HepG2 (cell line): ENCODE results near the gene INSRR. TPM values are rescaled to one million over a fixed set of nuclear protein-coding genes. Genes with fewer than 3 reads are reported as not detected.

Source experiments
- ATAC-seq: fragments of 200-7000 bp; cut with Tn5 transposase; 3 replicates; pipeline ENCODE4 v1.9.1; 2020; ENCODE audit warnings: mild to moderate bottlenecking, moderate library complexity
- BruUV-seq: library from RNA; stranded (reverse); fragments of 400-500 nt; replicated peaks from 2 replicates; lab custom pipeline; 2021; lab: Mats Ljungman, UMichigan
- CTCF ChIA-PET: fragments of 300-600 bp; formaldehyde crosslinking; extraction: SDS; loops from one replicate; lab custom pipeline; 2021; ENCODE audit warnings: low total read pairs, inconsistent platforms, low intra/inter-chr PET ratio; lab: Yijun Ruan, JAX
- POLR2A ChIA-PET: fragments of 350-600 bp; sonication (Branson Sonifier 250); formaldehyde crosslinking; loops from one replicate; lab custom pipeline; 2020; ENCODE audit warnings: antibody characterized with exemption, inconsistent platforms; lab: Yijun Ruan, JAX
- DNase-seq: peaks from one replicate; pipeline ENCODE4 v3.0.0-alpha.2; 2015; ENCODE audit warnings: low spot score
- FAIRE-seq: peaks from 3 replicates; lab custom pipeline; 2011; peaks lifted over from hg19 to GRCh38; lab: Jason Lieb, UNC
- H2AFZ ChIP-seq: one replicate; pipeline ENCODE4 v1.6.1; 2011; ENCODE audit warnings: low read length, inconsistent platforms
- H3K27ac ChIP-seq: fragments of 300-600 bp; 3 replicates; pipeline ENCODE4 v1.8.0; 2011; ENCODE audit warnings: mixed run types, mild to moderate bottlenecking, mixed read lengths, low read length, inconsistent platforms; ENCODE audit not compliant: insufficient read depth; ENCODE audit errors: extremely low read length
- H3K27me3 ChIP-seq, 2 experiments: fragments of 200-600 bp in 1 of 2; 2 replicates in 1 of 2; 3 replicates in 1 of 2; pipeline versions ENCODE4 v1.6.0 to v1.8.0; 2011; ENCODE audit warnings: low read length in 2 of 2, mild to moderate bottlenecking in 2 of 2, moderate library complexity in 2 of 2, inconsistent platforms in 1 of 2; ENCODE audit not compliant: insufficient read depth in 2 of 2, control insufficient read depth in 1 of 2
- H3K36me3 ChIP-seq, 2 experiments: fragments of 200-600 bp in 1 of 2; replicated peaks in 1 of 2; 2 replicates in 1 of 2; 3 replicates in 1 of 2; pipeline versions ENCODE4 v1.5.1 to v1.8.0; 2011; ENCODE audit warnings: low read length in 2 of 2, inconsistent platforms in 1 of 2; ENCODE audit not compliant: insufficient read depth in 2 of 2, control insufficient read depth in 1 of 2
- H3K4me1 ChIP-seq: 2 replicates; pipeline ENCODE4 v1.5.1; 2012; ENCODE audit warnings: low read length, inconsistent platforms; ENCODE audit not compliant: insufficient read depth
- H3K4me2 ChIP-seq: 2 replicates; pipeline ENCODE4 v1.6.0; 2011; ENCODE audit warnings: low read depth, low read length, inconsistent platforms
- H3K4me3 ChIP-seq, 3 experiments: fragments of 200-600 bp in 1 of 3; sonication (generic), shearing (Covaris generic) in 1 of 3; replicated peaks in 1 of 3; 2 replicates each; pipeline ENCODE4 v1.5.1; 2011 to 2016; ENCODE audit warnings: low read length in 3 of 3, inconsistent platforms in 2 of 3, low read depth in 2 of 3, mild to moderate bottlenecking in 2 of 3, control low read depth in 1 of 3, mixed read lengths in 1 of 3; ENCODE audit not compliant: insufficient read depth in 1 of 3
- H3K79me2 ChIP-seq: one replicate; pipeline ENCODE4 v1.6.1; 2011; ENCODE audit warnings: low read length, inconsistent platforms; ENCODE audit not compliant: insufficient read depth
- H3K9ac ChIP-seq: 2 replicates; pipeline ENCODE4 v1.6.0; 2011; ENCODE audit warnings: mild to moderate bottlenecking, low read depth, low read length, inconsistent platforms; ENCODE audit not compliant: insufficient read depth
- H3K9me3 ChIP-seq: 2 replicates; pipeline ENCODE4 v1.5.1; 2012; ENCODE audit warnings: mild to moderate bottlenecking, low read length
- H4K20me1 ChIP-seq: 2 replicates; pipeline ENCODE4 v1.6.0; 2011; ENCODE audit warnings: inconsistent platforms, mild to moderate bottlenecking, low read length, moderate library complexity; ENCODE audit not compliant: insufficient read depth
- MED8 ChIP-seq: sonication (generic); formaldehyde crosslinking; IDR thresholded peaks from 2 replicates; pipeline ENCODE4 v1.8.1; 2023; ENCODE audit warnings: mild to moderate bottlenecking, missing genetic modification reagents; ENCODE audit not compliant: insufficient replicate concordance
- NCOA2 ChIP-seq: sonication (generic); formaldehyde crosslinking; IDR thresholded peaks from 2 replicates; pipeline ENCODE4 v1.8.0; 2022; ENCODE audit warnings: inconsistent platforms
- ZNF331 ChIP-seq: sonication (generic); formaldehyde crosslinking; IDR thresholded peaks from 2 replicates; pipeline ENCODE4 v1.4.0; 2020; ENCODE audit warnings: missing genetic modification reagents
- ZNF503 ChIP-seq: sonication (generic); formaldehyde crosslinking; IDR thresholded peaks from 2 replicates; pipeline ENCODE4 v1.4.0; 2020; ENCODE audit warnings: missing genetic modification reagents
- ZNF569 ChIP-seq: sonication (generic); formaldehyde crosslinking; IDR thresholded peaks from 2 replicates; pipeline ENCODE4 v1.5.0; 2020; ENCODE audit warnings: mild to moderate bottlenecking, missing genetic modification reagents, moderate library complexity, borderline replicate concordance
- ZNF704 ChIP-seq: sonication (generic); formaldehyde crosslinking; IDR thresholded peaks from 2 replicates; pipeline ENCODE4 v1.8.1; 2023; ENCODE audit warnings: mild to moderate bottlenecking, inconsistent platforms, moderate library complexity, missing genetic modification reagents, borderline replicate concordance
- ZNF777 ChIP-seq: sonication (generic); formaldehyde crosslinking; IDR thresholded peaks from 2 replicates; pipeline ENCODE4 v1.4.0; 2020; ENCODE audit warnings: missing genetic modification reagents
- WGBS: methylation state at CpG from one replicate; pipeline ENCODE4 v1.1.6; 2017; ENCODE audit warnings: low lambda C conversion rate; 5-methylcytosine and 5-hydroxymethylcytosine counted together
- in situ Hi-C: cut with HindIII; loops from 2 replicates; pipeline ENCODE4 v1.10.0; 2017; ENCODE audit warnings: low pct_unique_long_range_greater_than_20kb; ENCODE audit not compliant: extremely low pct_ligation_motif_present
- intact Hi-C: fragments of 100-400 bp; cut with micrococcal nuclease; formaldehyde crosslinking; loops from one replicate; pipeline ENCODE4 v1.10.0; 2022; ENCODE audit not compliant: unreplicated experiment
- polyA plus RNA-seq, 8 experiments: library from polyadenylated mRNA; depleted of rRNA in 3 of 8; stranded (reverse) in 7 of 8; unstranded in 1 of 8; fragments of >200 nt; fragmentation: Illumina TruSeq in 4 of 8; extraction: Trizol in 4 of 8; gene quantifications; 2 replicates each; pipeline versions ENCODE4 v1.2.1 to v1.2.3, GENCODE V29; 2011 to 2016; ENCODE audit warnings: low read depth in 4 of 8, missing spikeins in 1 of 8, mixed read lengths in 1 of 8; ENCODE audit not compliant: insufficient read depth in 1 of 8
- total RNA-seq, 5 experiments: library from RNA; depleted of rRNA; stranded (reverse); fragments of >200 nt; fragmentation: Illumina TruSeq; extraction: Trizol; gene quantifications; 2 replicates each; pipeline ENCODE4 v1.2.3, GENCODE V29; 2016; ENCODE audit warnings: low read depth in 1 of 5

INSRR gene
- total and polyA plus RNA-seq, 2 of the 13 experiments (the other 11 are each of a cell fraction or from before 2014, with no cell fraction given), result not detected

DNA sequence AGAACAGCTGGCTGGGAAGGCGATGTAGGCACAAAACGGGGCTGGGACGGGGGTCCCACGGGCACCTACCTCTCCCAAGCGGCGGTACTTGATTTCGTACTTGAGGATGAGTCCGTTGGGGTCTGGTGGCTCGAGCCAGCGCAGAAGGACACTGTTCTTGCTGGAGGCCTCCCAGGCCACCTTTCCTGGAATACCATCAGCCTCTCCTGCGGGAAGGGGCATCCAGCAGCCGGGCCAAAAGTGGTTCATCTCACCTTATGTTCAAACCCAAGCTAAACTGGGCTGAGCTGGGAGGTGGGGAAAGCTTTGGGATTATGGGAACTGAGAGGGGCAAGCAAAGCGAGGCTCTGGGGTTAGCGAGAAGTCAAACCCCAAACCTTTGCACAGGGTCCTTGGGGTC, 14.3 kb downstream of the INSRR start:
- 30% methylated on average over 12 of the region's 14 CpGs for whole genome bisulfite sequencing
- H3K79me2 ChIP-seq, result no peaks in the 10 kb centered on the region
- ChIA-PET CTCF (no interaction called here), POLR2A (no interaction called here)
- H3K36me3 ChIP-seq, result no peaks in the 10 kb centered on the region
- in situ Hi-C loops, result no loop called here
- no peaks in the 10 kb centered on the region for H3K9me3 ChIP-seq
- no TSS peak for BruUV-seq
- H3K27ac ChIP-seq, result no peak overlapping the region
- no peak for ATAC-seq
- DNase-seq, result no peak
- no peak for FAIRE-seq
- no peak overlapping the region for H2AFZ ChIP-seq
- intact Hi-C loops, result no loop called here
- no peak for TF ChIP-seq MED8 (CRISPR knock-in tag)
- no peak for TF ChIP-seq ZNF503 (CRISPR knock-in tag)
- no peak for TF ChIP-seq NCOA2
- no peaks in the 10 kb centered on the region for H4K20me1 ChIP-seq
- no peak overlapping the region for H3K4me3 ChIP-seq
- no peaks in the 10 kb centered on the region for H3K4me1 ChIP-seq
- peaks cover 5 to 53% of the 10 kb centered on the region in 2 experiments; a peak in 3 of 5 replicates for H3K27me3 ChIP-seq
- H3K4me2 ChIP-seq, result no peak overlapping the region
- no peak overlapping the region for H3K9ac ChIP-seq

- intact Hi-C loops, result no loop called here
- in situ Hi-C loops, result no loop called here
These were observed 14.8 kb downstream of the INSRR start for GRCh38 chr1:156844102-156844501.

More at GRCh38 chr1:156844102-156844501, 14.8 kb downstream of the INSRR start:
- FAIRE-seq (no peak), DNase-seq (no peak), ATAC-seq (no peak)
- Histone ChIP-seq H3K27ac (no peak overlapping the region), H3K4me2 (no peak overlapping the region), H4K20me1 (0 out of 2 replicates have a peak, but pooled peaks cover 3% of the 10 kb centered on the region), H2AFZ (no peak overlapping the region), H3K79me2 (no peaks in the 10 kb centered on the region), H3K4me1 (no peaks in the 10 kb centered on the region), H3K9me3 (no peaks in the 10 kb centered on the region), H3K9ac (no peak overlapping the region), H3K36me3 (no peaks in the 10 kb centered on the region), H3K4me3 (no peak overlapping the region), H3K27me3 (peaks cover 5 to 53% of the 10 kb centered on the region in 2 experiments; a peak in 3 of 5 replicates)
- BruUV-seq, result no TSS peak
- ChIA-PET POLR2A (no interaction called here), CTCF (no interaction called here)
- TF ChIP-seq ZNF569 (CRISPR knock-in tag) (no peak), ZNF704 (CRISPR knock-in tag) (no peak), ZNF777 (CRISPR knock-in tag) (no peak), ZNF331 (CRISPR knock-in tag) (no peak)
- 29% methylated on average over 4 of the region's 6 CpGs for WGBS
